MCF 10A (cell line): ENCODE measurements around the gene SMOC2. TPM values are rescaled to one million over a fixed set of nuclear protein-coding genes. Genes with fewer than 3 reads are reported as not detected.

ENCODE experiments used
- BruUV-seq: library from RNA; stranded (reverse); fragments of 400-500 nt; replicated peaks from 2 replicates; lab custom pipeline; 2021; lab: Mats Ljungman, UMichigan
- CTCF ChIA-PET: fragments of 300-600 bp; sonication (Branson Sonifier 250); formaldehyde crosslinking; extraction: SDS; loops from one replicate; lab custom pipeline; 2021; ENCODE audit warnings: antibody characterized with exemption, inconsistent platforms; lab: Yijun Ruan, JAX
- POLR2A ChIA-PET: fragments of 300-600, 350-650 bp; sonication (Branson Sonifier 250); formaldehyde crosslinking; extraction: SDS; loops from one replicate; lab custom pipeline; 2020; ENCODE audit warnings: antibody characterized with exemption, inconsistent platforms; lab: Yijun Ruan, JAX
- DNase-seq: peaks from one replicate; pipeline ENCODE4 v3.0.0-alpha.2; 2018; ENCODE audit not compliant: unreplicated experiment
- H3K27ac Mint-ChIP-seq: one replicate; pipeline ENCODE4 v1.8.0; 2022; ENCODE audit warnings: mild to moderate bottlenecking, low read depth, mixed read lengths; ENCODE audit not compliant: unreplicated experiment
- H3K27me3 Mint-ChIP-seq: one replicate; pipeline ENCODE4 v1.8.0; 2022; ENCODE audit warnings: mixed read lengths; ENCODE audit not compliant: insufficient read depth, unreplicated experiment
- H3K36me3 Mint-ChIP-seq: one replicate; pipeline ENCODE4 v1.8.0; 2022; ENCODE audit warnings: mild to moderate bottlenecking, moderate library complexity, mixed read lengths; ENCODE audit not compliant: insufficient read depth, unreplicated experiment
- H3K4me1 Mint-ChIP-seq: one replicate; pipeline ENCODE4 v1.8.0; 2022; ENCODE audit warnings: mixed read lengths; ENCODE audit not compliant: insufficient read depth, unreplicated experiment
- H3K4me3 Mint-ChIP-seq: one replicate; pipeline ENCODE4 v1.8.0; 2022; ENCODE audit warnings: mild to moderate bottlenecking, moderate library complexity, mixed read lengths; ENCODE audit not compliant: unreplicated experiment
- H3K9me3 Mint-ChIP-seq: one replicate; pipeline ENCODE4 v1.8.0; 2022; ENCODE audit warnings: mixed read lengths; ENCODE audit not compliant: unreplicated experiment
- CTCF ChIP-seq: fragments of 200-600 bp; IDR thresholded peaks from one replicate; pipeline ENCODE4 v1.8.0; 2022; ENCODE audit warnings: antibody characterized with exemption, mild to moderate bottlenecking; ENCODE audit not compliant: unreplicated experiment
- intact Hi-C: fragments of 100-400 bp; cut with micrococcal nuclease; formaldehyde crosslinking; loops from 2 replicates; pipeline ENCODE4 v1.14.1; 2022
- total RNA-seq: library from RNA; stranded (reverse); gene quantifications from 2 replicates; pipeline ENCODE4 v1.2.3, GENCODE V29; 2022

The SMOC2 gene
- total RNA-seq, 1 experiment from 2014 or later: not detected

DNA sequence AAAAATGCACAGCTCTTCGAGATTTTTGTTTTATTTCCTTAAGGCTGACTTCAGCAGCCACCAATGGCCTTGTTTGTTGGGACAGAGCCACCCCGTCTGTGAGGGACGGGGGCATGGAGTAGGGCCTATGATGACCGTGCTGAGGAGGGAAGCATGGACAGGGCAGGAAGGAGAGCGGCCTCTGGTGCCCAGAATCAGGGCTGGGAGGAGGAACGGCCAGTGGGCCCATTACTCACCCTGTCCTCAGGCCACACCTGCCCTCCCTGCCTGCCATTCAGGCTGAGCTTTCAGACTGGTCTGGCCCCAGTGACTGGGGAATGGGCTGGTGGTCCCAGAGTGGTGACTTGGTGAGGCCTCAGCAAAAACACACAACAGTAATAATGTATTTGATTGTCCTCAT, 104.4 kb downstream of the SMOC2 start:
- intact Hi-C loops: no loop called here
- Mint-ChIP-seq H3K9me3 (no peaks in the 10 kb centered on the region), H3K36me3 (no peaks in the 10 kb centered on the region), H3K4me3 (no peak overlapping the region), H3K27me3 (peaks cover 55% of the 10 kb centered on the region), H3K27ac (no peak overlapping the region), H3K4me1 (peaks cover 10% of the 10 kb centered on the region)
- CTCF ChIA-PET: no interaction called here
- DNase-seq: no peak
- no peak for TF ChIP-seq CTCF
- POLR2A ChIA-PET: no interaction called here
- no TSS peak for BruUV-seq

DNA sequence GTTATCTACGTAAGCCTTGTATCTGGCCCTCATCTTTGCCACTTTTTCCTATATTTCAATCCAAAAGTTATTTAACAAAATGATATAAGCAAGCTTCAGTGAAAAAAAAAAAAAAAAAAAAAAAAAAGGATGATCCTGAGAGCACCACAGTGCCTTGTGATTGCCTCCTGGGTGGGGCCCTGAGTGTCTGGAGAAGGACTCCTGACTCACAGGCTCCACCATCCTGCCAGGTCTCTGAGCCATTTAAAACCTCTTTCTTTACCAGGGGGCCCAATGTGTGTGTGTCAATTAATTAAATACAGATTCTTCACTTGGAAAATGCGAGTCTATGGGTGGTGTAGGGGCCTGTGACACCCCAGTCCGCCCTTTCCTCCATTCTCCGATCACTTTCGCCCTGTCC, 105.2 kb downstream of the SMOC2 start:
- Mint-ChIP-seq H3K4me1 (peaks cover 10% of the 10 kb centered on the region), H3K36me3 (no peaks in the 10 kb centered on the region), H3K9me3 (no peaks in the 10 kb centered on the region), H3K27ac (no peak overlapping the region), H3K4me3 (no peak overlapping the region), H3K27me3 (peaks cover 48% of the 10 kb centered on the region)
- intact Hi-C loops: no loop called here
- TF ChIP-seq CTCF: no peak
- BruUV-seq: no TSS peak
- ChIA-PET POLR2A (no interaction called here), CTCF (no interaction called here)
- no peak for DNase-seq

GRCh38 chr6:168546730-168547129, 105.7 kb downstream of the SMOC2 start:
- CTCF ChIA-PET: no interaction called here
- Mint-ChIP-seq H3K4me1 (peaks cover 10% of the 10 kb centered on the region), H3K4me3 (no peak overlapping the region), H3K27ac (no peak overlapping the region), H3K27me3 (peaks cover 42% of the 10 kb centered on the region), H3K9me3 (no peaks in the 10 kb centered on the region), H3K36me3 (no peaks in the 10 kb centered on the region)
- no TSS peak for BruUV-seq
- TF ChIP-seq CTCF: no peak
- DNase-seq: no peak
- intact Hi-C loops: no loop called here
- POLR2A ChIA-PET: no interaction called here

GRCh38 chr6:168550326-168550725, 109.3 kb downstream of the SMOC2 start:
- TF ChIP-seq CTCF: no peak
- Mint-ChIP-seq H3K4me3 (no peak overlapping the region), H3K27me3 (peaks cover 31% of the 10 kb centered on the region), H3K36me3 (no peaks in the 10 kb centered on the region), H3K27ac (no peak overlapping the region), H3K4me1 (peaks cover 10% of the 10 kb centered on the region), H3K9me3 (no peaks in the 10 kb centered on the region)
- DNase-seq: no peak
- CTCF ChIA-PET: no interaction called here
- intact Hi-C loops: no loop called here
- POLR2A ChIA-PET: no interaction called here
- BruUV-seq: no TSS peak
